Endometrial microvascular endothelial cells (primary cell): ENCODE results near the gene HDAC2. TPM values are rescaled to one million over a fixed set of nuclear protein-coding genes. Genes with fewer than 3 reads are reported as not detected.
"Not testable (repeated sequence)": the region's sequence is repeated elsewhere in the genome, so short reads cannot be mapped to it uniquely, and the experiment has no call there.

Experiments
- in situ Hi-C: cut with HindIII; loops from 2 replicates; pipeline ENCODE4 v1.10.0; 2017; ENCODE audit warnings: low sequenced_read_pairs, low pct_unique_long_range_greater_than_20kb; ENCODE audit errors: inconsistent ontology term
- total RNA-seq: library from RNA; depleted of rRNA; stranded (reverse); fragments of >200 nt; gene quantifications from one replicate; pipeline ENCODE4 v1.2.3, GENCODE V29; 2015; ENCODE audit errors: inconsistent ontology term

HDAC2 gene
- total RNA-seq: 91.6 TPM

DNA sequence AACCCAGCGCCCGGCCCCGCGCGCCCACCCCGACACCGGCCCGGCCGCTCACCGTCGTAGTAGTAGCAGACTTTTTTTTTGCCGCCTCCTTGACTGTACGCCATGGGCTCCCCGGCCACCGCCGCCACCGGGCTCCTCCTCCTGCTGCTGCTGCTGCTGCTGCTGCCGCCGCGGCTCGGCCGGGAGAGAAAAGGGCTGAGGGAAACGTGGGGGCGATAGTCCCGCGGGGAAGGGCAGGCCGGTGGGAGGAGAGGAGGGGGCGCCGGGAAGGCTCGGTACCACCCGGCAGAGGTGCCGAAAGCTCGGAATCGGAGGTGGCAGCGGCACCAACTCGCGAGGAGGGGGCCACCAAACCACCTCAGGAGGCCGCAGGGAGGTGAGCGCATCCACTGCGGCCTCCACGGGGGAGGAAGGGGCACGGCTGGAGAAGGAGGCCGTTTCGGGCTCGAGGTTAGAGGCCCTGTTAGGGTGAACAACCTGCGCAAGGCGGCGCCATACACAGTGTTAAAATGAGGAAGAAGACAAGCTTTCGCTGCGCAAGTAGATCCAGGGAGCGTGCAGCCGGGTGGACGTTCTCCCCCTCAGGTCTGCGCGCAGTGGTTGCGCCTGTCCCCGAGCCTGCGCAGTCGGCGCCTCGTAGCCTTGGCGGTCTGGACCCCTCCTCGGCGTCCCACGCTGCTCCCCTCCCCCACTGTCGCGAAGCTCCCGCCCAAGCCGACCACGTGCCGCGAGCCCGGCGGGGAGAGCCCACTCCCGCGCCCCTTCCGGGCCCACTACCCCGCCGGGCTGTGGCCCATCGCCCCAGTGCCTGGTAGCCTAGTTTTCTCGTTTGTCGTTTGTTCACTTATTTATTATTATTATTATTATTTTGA lies at the start of gene HDAC2:
HDAC2 (minus strand) TSS at position 344 of the 872 bp plus-strand sequence; CDS start at position 104, 240 bp downstream.
- in situ Hi-C loops: no loop called here

- in situ Hi-C loops: no loop called here
Observed at GRCh38 chr6:114020196-114020595, 49.2 kb upstream of the HDAC2 start.

GRCh38 chr6:114017146-114017545 lies 46.2 kb upstream of the HDAC2 start:
- in situ Hi-C loops: not testable (repeated sequence)

- in situ Hi-C loops: not testable (repeated sequence)
Observed at GRCh38 chr6:114014106-114014505, 43.2 kb upstream of the HDAC2 start.

- in situ Hi-C loops: not testable (repeated sequence)
Observed at GRCh38 chr6:114011486-114011885, 40.5 kb upstream of the HDAC2 start.

- in situ Hi-C loops: no loop called here
Observed at GRCh38 chr6:114010540-114010939, 39.6 kb upstream of the HDAC2 start.

- in situ Hi-C loops: no loop called here
Observed at GRCh38 chr6:114009192-114009591, 38.2 kb upstream of the HDAC2 start.

- in situ Hi-C loops: no loop called here
Observed at GRCh38 chr6:114008331-114008730, 37.4 kb upstream of the HDAC2 start.

GRCh38 chr6:114007516-114007915 lies 36.6 kb upstream of the HDAC2 start:
- in situ Hi-C loops: no loop called here

- in situ Hi-C loops: no loop called here
Observed at GRCh38 chr6:114001354-114001753, 30.4 kb upstream of the HDAC2 start.

DNA sequence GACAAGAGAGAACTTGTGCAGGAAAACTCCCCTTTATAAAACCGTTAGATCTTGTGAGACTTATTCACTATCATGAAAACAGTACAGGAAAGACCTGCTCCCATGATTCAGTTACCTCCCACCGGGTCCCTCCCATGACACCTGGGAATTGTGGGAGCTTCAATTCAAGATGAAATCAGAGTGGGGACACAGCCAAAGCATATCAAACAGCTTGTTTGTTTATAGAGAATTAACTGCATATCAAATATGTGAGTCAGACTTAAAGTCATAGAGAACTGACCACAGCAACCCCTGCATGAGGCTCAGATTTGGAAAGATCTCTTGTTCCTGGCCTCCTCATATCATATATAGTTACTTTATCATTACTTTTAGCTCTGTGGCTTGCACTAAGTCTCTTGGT lies 29.1 kb upstream of the HDAC2 start:
- in situ Hi-C loops: no loop called here

- in situ Hi-C loops: no loop called here
Observed at GRCh38 chr6:113999284-113999683, 28.3 kb upstream of the HDAC2 start.

- in situ Hi-C loops: no loop called here
Observed at GRCh38 chr6:113998811-113999210, 27.9 kb upstream of the HDAC2 start.

DNA sequence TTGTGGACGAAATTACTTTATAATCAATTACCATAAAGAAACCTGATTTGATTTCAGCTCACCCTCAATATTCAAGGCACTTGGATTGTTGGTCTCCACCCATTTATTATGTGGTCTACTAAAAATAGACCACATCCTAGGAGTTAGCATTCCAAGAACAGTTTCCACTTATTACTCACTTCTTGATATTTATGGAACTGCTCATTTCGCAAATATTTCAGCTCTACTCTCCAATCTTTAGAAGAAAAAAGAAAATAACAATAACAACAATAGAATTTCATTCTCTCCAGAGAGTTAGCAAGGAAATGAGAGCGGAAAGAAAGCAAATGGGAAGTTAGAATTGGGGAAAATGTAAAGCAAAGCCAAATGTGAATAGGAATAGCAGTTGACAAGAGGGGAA lies 26.2 kb upstream of the HDAC2 start:
- in situ Hi-C loops: no loop called here

DNA sequence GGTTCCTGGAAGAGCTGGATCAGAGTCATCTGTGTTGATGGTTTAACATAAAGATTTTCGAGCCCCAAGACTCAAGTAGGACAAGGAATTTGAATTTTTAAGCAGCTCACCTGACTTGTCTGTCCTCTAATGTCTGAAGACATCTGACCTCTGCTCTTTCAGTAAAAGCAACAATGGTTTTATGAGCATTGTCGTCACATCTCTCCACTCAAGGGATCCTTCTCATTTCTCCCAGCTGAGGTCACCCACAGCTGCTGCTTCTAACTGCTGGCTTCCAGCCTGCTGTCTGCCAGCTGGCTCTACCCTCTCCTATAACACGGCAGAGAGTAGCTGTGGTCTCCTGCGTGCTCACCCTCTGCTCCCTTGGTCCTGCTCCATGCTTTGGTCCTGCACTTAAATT lies 24.7 kb upstream of the HDAC2 start:
- in situ Hi-C loops: no loop called here

DNA sequence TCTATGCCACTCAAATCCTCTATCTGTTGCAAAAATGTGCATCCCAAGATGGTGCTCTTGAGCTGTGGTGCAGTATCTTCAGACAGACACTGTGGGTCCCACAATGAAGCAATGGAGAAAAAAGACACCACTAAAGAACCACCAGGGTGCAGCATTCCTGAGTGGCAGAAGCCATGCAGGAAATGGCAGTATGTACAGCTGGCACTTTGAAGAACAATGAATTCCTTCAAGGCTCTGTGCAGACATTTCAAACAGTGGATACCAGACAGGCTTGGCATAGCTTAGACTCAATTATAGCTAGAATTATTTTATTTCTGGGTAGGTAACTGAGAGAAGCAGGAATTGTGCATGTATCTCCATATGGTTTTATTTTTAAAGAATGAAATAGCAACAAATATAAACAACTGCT lies 24.0 kb upstream of the HDAC2 start:
- in situ Hi-C loops: no loop called here

DNA sequence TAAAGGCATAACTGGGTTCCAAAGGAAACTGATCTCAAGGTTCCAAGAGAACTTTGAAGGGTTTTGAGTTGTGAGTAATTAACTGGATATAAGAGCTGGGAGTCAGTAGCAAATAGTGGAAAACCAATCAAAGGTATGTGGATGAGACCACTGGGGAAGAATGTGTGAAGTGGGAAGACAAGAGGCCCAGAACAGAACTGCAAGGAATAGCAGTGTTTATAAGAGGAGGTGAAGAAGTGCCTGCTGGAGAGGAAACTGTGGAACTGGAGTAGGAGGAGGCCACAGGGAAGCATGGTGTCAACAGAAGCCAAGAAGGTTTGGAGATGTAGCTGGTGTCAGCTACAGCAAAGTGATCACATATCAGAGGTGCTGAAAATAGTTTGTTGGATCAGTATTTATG lies 18.7 kb upstream of the HDAC2 start:
- in situ Hi-C loops: no loop called here

GRCh38 chr6:113982675-113983074 lies 11.7 kb upstream of the HDAC2 start:
- in situ Hi-C loops: not testable (repeated sequence)

DNA sequence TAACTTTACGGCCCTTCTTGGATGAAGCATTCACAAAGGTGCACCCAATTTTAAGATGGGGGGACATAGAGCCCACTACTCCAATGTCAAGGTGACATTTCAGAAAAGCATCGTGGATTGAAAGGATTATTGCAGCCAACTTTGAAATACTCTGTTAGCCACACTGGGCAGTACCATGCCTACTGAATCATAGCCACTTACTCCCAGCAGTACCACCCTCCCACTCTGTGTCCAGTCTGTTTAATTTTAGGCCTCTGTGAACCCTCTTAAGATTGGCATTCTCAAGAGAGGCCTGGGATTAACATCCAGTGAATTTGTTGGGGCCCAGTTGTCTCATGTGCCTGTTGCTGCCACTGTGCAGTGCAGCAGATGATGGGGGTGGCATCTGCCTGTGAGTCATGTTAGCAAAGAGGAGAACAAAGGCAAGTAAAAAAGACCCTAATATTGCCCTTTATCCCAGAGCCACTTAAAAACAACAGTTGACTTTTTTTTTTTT lies 11.2 kb upstream of the HDAC2 start:
- in situ Hi-C loops: no loop called here

DNA sequence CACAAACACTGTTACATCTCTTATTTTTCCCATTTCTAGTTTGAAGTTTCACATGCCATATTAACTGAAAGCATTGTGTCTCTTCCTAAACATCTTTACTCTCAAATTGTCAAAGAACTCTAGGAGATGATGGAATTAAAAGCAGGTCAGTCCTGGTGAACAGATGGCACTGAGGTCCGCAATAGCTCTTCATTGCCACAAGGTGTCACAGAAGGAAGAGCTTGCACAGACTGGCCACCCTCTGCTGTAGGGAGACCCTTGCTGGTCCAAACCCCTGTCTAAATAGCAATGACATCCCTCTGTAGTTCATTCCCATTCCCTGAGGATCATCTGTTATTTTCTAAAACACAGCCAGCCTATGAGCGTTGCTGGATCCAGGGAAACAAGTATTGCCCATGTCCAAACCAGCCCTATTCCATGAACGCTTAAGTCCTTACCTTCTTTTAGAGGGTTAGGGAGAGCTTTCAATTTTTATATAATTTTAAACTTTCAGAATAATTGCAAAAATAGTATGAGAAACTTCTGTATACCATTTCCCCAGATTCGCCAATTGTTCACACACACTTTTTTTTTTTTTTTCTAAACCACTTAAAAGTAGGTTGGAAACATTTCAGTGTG lies 10.1 kb upstream of the HDAC2 start:
- in situ Hi-C loops: no loop called here
